ENCODE results near the gene NTM.

Gene NTM

GRCh38 chr11:131462622-131463021 lies 92.2 kb downstream of the NTM start:
- DNase-seq (ENCODE audit: low read depth in 2 of 2, low spot score in 1 of 2): no peak

GRCh38 chr11:131463162-131463561 lies 92.7 kb downstream of the NTM start:
- DNase-seq (ENCODE audit: low read depth in 2 of 2, low spot score in 1 of 2): no peak

- DNase-seq (ENCODE audit: low read depth in 2 of 2, low spot score in 1 of 2): no peak
Observed at GRCh38 chr11:131463649-131464425, 93.4 kb downstream of the NTM start.

GRCh38 chr11:131464461-131464860 lies 94.0 kb downstream of the NTM start:
- no peak for DNase-seq (ENCODE audit: low read depth in 2 of 2, low spot score in 1 of 2)

- DNase-seq (ENCODE audit: low read depth in 2 of 2, low spot score in 1 of 2): no peak
Observed at GRCh38 chr11:131465039-131465438, 94.6 kb downstream of the NTM start.

GRCh38 chr11:131465746-131466145 lies 95.3 kb downstream of the NTM start:
- DNase-seq (ENCODE audit: low read depth in 2 of 2, low spot score in 1 of 2): no peak

- DNase-seq (ENCODE audit: low read depth in 2 of 2, low spot score in 1 of 2): no peak
Observed at GRCh38 chr11:131467645-131468394, 97.4 kb downstream of the NTM start.

- no peak for DNase-seq (ENCODE audit: low read depth in 2 of 2, low spot score in 1 of 2)
Observed at GRCh38 chr11:131468565-131468964, 98.2 kb downstream of the NTM start.

- no peak for DNase-seq (ENCODE audit: low read depth in 2 of 2, low spot score in 1 of 2)
Observed at GRCh38 chr11:131470216-131470925, 100.0 kb downstream of the NTM start.

GRCh38 chr11:131471976-131472375 lies 101.6 kb downstream of the NTM start:
- DNase-seq (ENCODE audit: low read depth in 2 of 2, low spot score in 1 of 2): no peak

GRCh38 chr11:131474947-131475346 lies 104.5 kb downstream of the NTM start:
- DNase-seq (ENCODE audit: low read depth in 2 of 2, low spot score in 1 of 2): no peak

GRCh38 chr11:131476266-131476665 lies 105.9 kb downstream of the NTM start:
- no peak for DNase-seq (ENCODE audit: low read depth in 2 of 2, low spot score in 1 of 2)

GRCh38 chr11:131478341-131478740 lies 107.9 kb downstream of the NTM start:
- no peak for DNase-seq (ENCODE audit: low read depth in 2 of 2, low spot score in 1 of 2)

GRCh38 chr11:131481303-131481702 lies 110.9 kb downstream of the NTM start:
- no peak for DNase-seq (ENCODE audit: low read depth in 2 of 2, low spot score in 1 of 2)

- DNase-seq (ENCODE audit: low read depth in 2 of 2, low spot score in 1 of 2): no peak
Observed at GRCh38 chr11:131481971-131482370, 111.6 kb downstream of the NTM start.

GRCh38 chr11:131483453-131483852 lies 113.0 kb downstream of the NTM start:
- DNase-seq (ENCODE audit: low read depth in 2 of 2, low spot score in 1 of 2): no peak

- DNase-seq (ENCODE audit: low read depth in 2 of 2, low spot score in 1 of 2): no peak
Observed at GRCh38 chr11:131483877-131484276, 113.5 kb downstream of the NTM start.

- DNase-seq (ENCODE audit: low read depth in 2 of 2, low spot score in 1 of 2): no peak
Observed at GRCh38 chr11:131486100-131486499, 115.7 kb downstream of the NTM start.

GRCh38 chr11:131486937-131487635 lies 116.7 kb downstream of the NTM start:
- DNase-seq (ENCODE audit: low read depth in 2 of 2, low spot score in 1 of 2): no peak

GRCh38 chr11:131488238-131488637 lies 117.8 kb downstream of the NTM start:
- DNase-seq (ENCODE audit: low read depth in 2 of 2, low spot score in 1 of 2): no peak

GRCh38 chr11:131491503-131491902 lies 121.1 kb downstream of the NTM start:
- DNase-seq (ENCODE audit: low read depth in 2 of 2, low spot score in 1 of 2): no peak
